ENCODE results near the gene NDST1.

DNA sequence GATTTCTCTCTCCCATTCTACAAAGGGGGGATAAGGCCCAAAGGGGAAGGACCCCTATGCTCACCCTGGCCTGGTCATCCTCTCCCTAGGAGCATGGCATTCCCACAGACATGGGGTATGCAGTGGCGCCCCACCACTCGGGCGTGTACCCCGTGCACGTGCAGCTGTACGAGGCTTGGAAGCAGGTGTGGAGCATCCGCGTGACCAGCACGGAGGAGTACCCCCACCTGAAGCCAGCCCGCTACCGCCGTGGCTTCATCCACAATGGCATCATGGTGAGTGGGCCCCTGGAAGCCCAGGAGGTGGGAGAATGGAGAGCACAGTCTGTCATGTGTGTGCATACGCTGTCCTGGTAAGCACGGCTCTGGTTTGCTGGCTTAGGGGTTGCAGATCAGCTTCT is 27.7 kb downstream of the NDST1 start:
- no peak for TF ChIP-seq NFRKB (IDR thresholded peaks at IDR 0.05)
- TF ChIP-seq CTBP1 (IDR thresholded peaks at IDR 0.05; ENCODE audit: borderline replicate concordance): no peak
- TF ChIP-seq TARDBP (IDR thresholded peaks at IDR 0.05): no peak
- no peak for TF ChIP-seq BHLHE40 (IDR thresholded peaks at IDR 0.05; ENCODE audit: borderline replicate concordance)
- no peak for TF ChIP-seq ARNT (IDR thresholded peaks at IDR 0.05)
- no peak for TF ChIP-seq ZNF384 (IDR thresholded peaks at IDR 0.05)
- TF ChIP-seq, protein P1, sequence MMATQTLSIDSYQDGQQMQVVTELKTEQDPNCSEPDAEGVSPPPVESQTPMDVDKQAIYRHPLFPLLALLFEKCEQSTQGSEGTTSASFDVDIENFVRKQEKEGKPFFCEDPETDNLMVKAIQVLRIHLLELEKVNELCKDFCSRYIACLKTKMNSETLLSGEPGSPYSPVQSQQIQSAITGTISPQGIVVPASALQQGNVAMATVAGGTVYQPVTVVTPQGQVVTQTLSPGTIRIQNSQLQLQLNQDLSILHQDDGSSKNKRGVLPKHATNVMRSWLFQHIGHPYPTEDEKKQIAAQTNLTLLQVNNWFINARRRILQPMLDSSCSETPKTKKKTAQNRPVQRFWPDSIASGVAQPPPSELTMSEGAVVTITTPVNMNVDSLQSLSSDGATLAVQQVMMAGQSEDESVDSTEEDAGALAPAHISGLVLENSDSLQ (IDR thresholded peaks at IDR 0.05): no peak
- TF ChIP-seq ELF4 (IDR thresholded peaks at IDR 0.05): no peak

All from HEK293T (cell line).